HG03066 (cell line): ENCODE data around the gene CCDC120.

ENCODE experiments used
- ATAC-seq: cut with Tn5 transposase; IDR thresholded peaks from one replicate; pipeline ENCODE4 v1.9.1; 2021; ENCODE audit warnings: low read depth; ENCODE audit not compliant: unreplicated experiment

Gene CCDC120

DNA sequence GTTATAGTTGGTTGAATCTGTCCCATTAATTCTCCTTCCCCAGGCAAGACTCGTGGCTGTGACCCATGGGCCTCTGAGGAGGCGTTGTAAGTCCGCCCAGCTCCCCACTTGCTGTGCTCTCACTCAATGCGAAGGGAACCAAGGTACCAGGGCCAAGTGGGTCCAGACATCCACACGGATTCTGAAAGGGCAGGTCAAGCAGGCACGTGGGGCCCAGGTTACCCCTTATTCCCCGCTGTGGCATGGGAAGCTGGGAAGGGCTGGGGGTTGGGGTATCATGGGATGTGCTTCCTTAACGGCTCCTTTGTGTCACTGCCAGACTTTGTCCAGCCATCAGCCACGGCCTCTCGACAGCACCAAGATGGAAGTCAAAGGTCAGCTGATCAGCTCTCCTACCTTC, 3.1 kb downstream of the CCDC120 start:
- no peak for ATAC-seq

- ATAC-seq, result no peak
Observed at GRCh38 chrX:49063715-49064114, 4.9 kb downstream of the CCDC120 start.

DNA sequence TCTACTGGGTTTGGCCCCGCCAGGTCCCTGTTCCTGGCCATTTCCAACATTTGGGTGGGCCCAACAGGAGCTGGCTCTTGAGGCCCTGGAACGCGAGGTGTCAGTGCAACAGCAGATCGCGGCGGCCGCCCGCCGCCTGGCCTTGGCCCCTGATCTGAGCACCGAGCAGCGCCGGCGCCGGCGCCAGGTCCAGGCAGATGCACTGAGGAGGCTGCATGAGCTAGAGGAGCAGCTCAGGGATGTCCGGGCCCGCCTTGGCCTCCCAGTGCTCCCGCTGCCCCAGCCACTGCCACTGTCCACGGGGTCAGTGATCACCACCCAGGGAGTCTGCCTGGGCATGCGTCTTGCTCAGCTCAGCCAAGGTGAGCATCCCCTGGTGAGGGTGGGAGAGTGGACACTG, 5.5 kb downstream of the CCDC120 start:
- no peak for ATAC-seq

DNA sequence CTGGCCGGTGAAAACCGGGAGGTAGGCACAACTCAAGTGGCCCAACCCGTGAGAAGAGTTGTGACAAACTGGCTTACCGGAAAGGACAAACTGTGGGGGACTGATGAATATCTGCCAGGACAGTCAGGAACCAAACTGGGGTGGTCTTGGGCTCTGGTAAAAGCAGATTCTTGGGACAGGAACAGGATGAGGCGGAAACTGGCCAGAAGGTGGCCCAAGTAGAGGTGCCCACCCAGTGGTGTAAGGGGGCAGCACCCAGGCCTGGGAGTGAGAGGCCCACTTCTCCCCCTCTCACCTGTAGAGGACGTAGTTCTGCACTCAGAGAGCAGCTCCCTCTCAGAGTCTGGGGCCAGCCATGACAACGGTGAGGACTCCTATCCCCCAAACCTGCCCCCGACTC, 5.9 kb downstream of the CCDC120 start:
- no peak for ATAC-seq

- no peak for ATAC-seq
Observed at GRCh38 chrX:49066278-49066677, 7.5 kb downstream of the CCDC120 start.

DNA sequence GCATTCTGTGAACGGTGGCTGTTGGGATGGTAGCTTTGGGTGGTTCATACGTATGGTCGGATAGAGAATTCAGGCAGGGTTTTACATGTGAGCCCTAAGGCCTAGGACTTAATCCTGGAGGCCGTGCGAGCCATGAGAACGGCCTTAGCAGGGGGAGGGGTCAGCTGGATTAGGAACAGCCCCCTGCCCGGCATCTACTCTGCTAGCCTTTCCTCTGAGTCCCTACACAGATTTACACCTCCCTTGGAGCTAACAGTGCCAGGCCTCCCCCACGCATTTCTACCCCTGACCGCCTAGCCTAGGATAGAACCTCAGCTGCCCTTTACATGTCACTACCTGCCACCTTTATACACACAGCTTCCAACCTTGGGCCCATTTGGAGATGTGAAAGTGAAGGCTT, 7.9 kb downstream of the CCDC120 start:
- ATAC-seq, result no peak

- ATAC-seq, result no peak
Observed at GRCh38 chrX:49067285-49068120, 8.7 kb downstream of the CCDC120 start.

GRCh38 chrX:49069038-49069437, 10.2 kb downstream of the CCDC120 start:
- no peak for ATAC-seq

- no peak for ATAC-seq
Observed at GRCh38 chrX:49070988-49071387, 12.2 kb downstream of the CCDC120 start.

DNA sequence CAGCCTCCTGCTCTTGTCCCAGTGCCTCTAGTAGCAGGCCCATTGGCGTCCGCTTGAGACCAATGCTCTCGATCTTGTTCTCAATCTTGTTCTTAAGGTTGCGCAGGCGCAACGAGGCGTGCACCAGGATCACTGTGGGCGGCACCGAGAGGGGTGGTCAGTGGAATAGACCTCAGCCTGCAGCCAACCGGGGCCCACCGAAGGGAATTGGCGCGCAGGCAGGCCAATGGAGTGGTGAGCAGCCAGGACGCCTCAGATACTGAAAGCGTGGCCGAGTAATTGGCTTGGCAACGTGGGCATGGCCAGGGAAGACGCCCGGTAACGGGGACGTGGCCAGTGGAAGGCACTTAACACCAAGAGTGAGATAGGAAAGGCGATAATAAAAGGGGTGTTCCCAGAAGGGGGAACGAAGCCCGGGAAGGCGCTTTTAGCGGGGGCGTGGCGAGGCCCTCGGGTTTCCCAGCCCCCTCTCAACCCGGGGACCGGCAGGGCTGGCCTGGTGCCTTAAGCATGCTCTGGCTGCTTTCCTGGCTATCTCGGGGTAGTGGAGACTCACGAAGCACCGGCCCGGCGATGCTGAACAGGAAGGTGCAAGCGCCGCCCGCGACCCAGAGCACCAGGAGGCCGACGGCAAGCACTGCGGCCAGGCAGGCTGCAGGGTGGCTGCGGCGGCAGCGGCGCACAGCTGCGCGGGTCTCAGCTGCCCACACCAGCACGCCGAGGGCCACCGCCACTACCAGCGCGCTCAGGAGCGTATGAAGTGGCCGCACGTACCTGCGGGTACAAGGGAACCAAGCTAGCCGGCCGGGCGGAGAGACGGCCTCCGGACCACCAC, 13.3 kb downstream of the CCDC120 start:
- ATAC-seq, result no peak

- ATAC-seq, result no peak
Observed at GRCh38 chrX:49072712-49073095, 13.9 kb downstream of the CCDC120 start.

- peak; percentile 95 for ATAC-seq
Observed at GRCh38 chrX:49073601-49074575, 15.1 kb downstream of the CCDC120 start, which contains the start of gene PRAF2. Gene PRAF2, minus strand, starts transcription at chrX:49074002. Its CDS starts 15 bp downstream, at chrX:49073987.

DNA sequence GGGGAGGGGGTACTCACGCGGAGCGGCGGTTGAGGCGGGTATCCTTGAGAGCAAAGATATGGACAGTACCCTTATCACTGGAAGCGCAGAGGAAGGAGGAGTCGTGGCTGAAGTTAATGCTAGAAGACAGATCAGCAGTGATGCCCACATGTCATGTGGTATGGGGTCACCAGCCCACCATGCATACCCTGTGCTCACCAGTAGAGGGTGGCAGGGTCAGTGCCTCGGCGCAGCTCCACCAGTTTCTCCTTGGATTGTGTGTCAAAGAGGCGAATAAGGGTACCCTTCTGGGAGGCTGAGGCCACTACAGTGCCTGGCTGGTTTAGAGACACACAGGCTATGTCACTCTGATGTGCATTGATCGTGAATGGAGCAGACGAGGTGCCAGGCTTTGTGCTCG, 16.5 kb downstream of the CCDC120 start:
- no peak for ATAC-seq

DNA sequence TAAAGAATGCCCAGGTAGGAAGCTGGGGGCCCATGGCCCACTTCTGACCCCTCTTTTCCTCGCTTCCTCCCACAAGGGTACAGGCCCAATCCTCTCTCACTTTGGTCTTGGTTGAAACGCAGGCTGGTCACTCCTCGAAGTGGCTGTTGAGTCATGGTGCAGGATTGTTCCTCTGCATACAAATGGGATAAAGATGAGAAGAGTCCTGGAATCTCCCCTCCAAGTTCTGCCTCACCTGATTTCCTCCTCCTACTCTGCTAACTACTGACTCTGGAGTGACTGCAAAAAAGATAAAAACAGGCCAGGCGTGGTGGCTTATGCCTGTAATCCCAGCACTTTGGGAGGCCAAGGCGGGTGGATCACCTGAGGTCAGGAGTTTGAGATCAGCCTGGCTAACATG, 19.1 kb downstream of the CCDC120 start:
- ATAC-seq, result no peak

DNA sequence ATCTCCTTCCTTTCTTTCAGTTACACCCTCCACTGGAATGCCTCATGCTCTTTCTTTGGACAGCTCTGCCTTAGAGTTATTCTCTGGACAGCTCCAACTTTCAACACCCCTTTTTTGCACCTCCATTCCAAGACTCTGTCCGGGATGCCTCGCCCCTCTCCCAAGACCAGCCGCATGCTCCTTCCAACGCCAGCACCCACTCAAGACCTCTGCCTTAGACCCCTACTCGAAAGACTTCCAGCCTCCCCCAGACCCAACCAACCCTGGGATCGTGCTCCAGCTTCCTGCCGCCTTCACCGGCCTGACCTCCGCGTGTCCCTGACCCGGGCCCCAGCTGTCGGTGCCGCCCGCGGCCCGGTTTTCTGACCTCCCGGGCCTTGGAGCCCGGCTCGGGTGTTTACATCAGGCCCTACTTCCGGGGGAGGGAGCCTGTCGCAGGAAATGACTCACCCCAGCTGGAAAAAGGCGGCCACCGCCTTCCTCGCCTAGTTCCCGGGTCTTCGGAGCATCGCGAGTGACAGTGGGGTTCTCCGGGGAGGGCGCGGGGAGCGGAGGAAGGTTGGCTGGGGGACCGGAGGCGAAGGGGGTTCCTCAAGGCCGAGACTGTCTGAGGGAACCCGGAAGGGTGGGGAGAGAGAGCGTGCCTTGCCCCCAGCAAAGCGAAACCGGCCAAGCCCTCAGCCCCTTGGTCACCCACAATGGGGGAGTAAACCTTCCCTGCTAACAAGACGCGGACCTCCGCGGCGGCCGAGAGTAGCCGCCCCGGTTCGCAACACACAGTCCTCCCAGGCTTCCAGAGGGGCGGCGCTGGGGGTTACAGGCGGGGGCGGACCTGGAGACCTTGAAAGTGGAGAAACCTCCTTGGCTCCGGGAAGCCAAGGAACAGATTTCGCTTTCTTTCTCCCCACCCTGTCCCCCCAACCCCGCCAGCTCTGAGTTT, 21.0 kb downstream of the CCDC120 start, which contains the start of gene WDR45:
Gene WDR45 (minus strand): TSS at position 399 of the 940 bp plus-strand sequence. CDS start 1,792 bp downstream, outside the sequence.
- peak; percentile 76 for ATAC-seq

DNA sequence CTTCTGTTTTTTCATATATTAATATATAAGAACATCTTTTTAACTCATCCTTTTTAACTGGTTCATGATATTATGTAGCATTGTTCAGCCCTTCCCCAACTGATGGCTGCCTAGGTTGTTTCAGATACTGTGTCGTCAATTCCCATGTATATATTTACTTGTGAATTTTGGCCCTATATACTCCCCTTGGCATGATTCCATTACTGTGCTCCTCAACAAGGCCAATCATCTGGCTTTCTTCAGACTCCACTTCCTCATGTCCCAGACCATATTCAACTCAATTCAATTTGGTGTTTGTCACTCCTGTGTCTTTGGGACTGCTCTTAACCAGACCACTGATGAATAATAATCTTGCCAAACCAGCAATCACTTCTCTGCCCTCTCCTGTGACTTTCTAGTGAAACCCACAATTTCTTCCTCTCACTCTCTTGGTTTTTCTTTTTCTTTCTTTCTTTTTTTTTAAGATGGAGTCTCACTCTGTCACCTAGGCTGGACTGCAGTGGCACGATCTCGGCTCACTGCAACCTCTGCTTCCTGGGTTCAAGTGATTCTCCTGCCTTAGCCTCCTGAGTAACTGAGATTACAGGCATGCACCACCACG, 23.6 kb downstream of the CCDC120 start:
- no peak for ATAC-seq

DNA sequence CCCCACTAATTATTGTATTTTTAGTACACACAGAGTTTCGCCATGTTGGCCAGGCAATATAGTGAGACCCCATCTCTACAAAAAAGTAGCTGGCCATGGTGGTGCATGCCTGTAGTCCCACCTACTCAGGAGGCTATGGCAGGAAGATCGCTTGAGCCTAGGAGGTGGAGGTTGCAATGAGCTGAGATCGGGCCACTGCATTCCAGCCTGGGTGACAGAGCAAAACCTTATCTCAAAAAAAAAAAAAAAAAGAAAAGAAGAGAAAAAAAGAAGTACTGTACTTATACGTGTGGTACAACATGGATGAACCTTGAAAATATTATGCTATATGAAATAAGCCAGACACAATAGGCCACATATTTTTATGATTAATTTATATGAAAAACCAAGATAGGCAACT, 30.8 kb downstream of the CCDC120 start:
- no peak for ATAC-seq

GRCh38 chrX:49096419-49096818, 37.6 kb downstream of the CCDC120 start:
- no peak for ATAC-seq
